Skeletal muscle satellite cell (primary cell): ENCODE results near the gene RNU6-9.
"Not testable (repeated sequence)": the region's sequence is repeated elsewhere in the genome, so short reads cannot be mapped to it uniquely, and the experiment has no call there.

Source experiments
- H3K27me3 ChIP-seq: 2 replicates; pipeline ENCODE4 v1.7.0; 2013; ENCODE audit warnings: low read length; ENCODE audit not compliant: control insufficient read depth, insufficient read depth
- H3K36me3 ChIP-seq: 2 replicates; pipeline ENCODE4 v1.7.0; 2013; ENCODE audit warnings: mild to moderate bottlenecking, control low read depth, low read length; ENCODE audit not compliant: insufficient read depth
- H3K4me1 ChIP-seq: 2 replicates; pipeline ENCODE4 v1.7.0; 2013; ENCODE audit warnings: low read length; ENCODE audit not compliant: control insufficient read depth, insufficient read depth
- H3K4me2 ChIP-seq: 2 replicates; pipeline ENCODE4 v1.7.0; 2013; ENCODE audit warnings: mild to moderate bottlenecking, low read length
- H3K4me3 ChIP-seq: 2 replicates; pipeline ENCODE4 v1.7.0; 2013; ENCODE audit warnings: low read length
- H3K9ac ChIP-seq: 2 replicates; pipeline ENCODE4 v1.7.0; 2013; ENCODE audit warnings: mild to moderate bottlenecking, low read depth, low read length, moderate library complexity
- H3K9me3 ChIP-seq: replicated peaks from 2 replicates; pipeline ENCODE4 v1.7.0; 2013; ENCODE audit warnings: mild to moderate bottlenecking, control low read depth, low read length

The RNU6-9 gene

GRCh38 chr19:853014-853585 lies 40.2 kb upstream of the RNU6-9 start:
- no peak overlapping the region for H3K4me3 ChIP-seq
- H3K9ac ChIP-seq = no peak overlapping the region
- peaks cover 8% of the 10 kb centered on the region for H3K4me1 ChIP-seq
- H3K27me3 ChIP-seq = peaks cover 11% of the 10 kb centered on the region
- H3K36me3 ChIP-seq = no peaks in the 10 kb centered on the region
- H3K9me3 ChIP-seq = no peaks in the 10 kb centered on the region
- no peak overlapping the region for H3K4me2 ChIP-seq

DNA sequence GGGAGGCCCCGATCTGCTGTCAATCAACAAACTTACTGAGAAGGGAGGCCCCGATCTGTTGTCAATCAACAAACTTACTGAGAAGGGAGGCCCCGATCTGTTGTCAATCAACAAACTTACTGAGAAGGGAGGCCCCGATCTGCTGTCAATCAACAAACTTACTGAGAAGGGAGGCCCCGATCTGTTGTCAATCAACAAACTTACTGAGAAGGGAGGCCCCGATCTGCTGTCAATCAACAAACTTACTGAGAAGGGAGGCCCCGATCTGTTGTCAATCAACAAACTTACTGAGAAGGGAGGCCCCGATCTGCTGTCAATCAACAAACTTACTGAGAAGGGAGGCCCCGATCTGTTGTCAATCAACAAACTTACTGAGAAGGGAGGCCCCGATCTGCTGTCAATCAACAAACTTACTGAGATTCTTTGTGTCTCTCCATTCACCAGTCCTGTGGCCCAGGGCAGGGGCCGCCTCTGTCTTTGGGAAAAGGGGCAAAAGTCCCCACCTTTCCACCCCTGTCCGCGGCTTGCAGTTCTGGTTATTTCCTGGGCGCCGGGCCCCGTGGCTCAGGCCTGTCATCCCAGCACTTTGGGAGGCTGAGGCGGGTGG lies 39.6 kb upstream of the RNU6-9 start:
- not testable (repeated sequence) for H3K27me3 ChIP-seq

GRCh38 chr19:854549-854948 lies 38.7 kb upstream of the RNU6-9 start:
- H3K4me2 ChIP-seq = no peak overlapping the region
- peaks cover 12% of the 10 kb centered on the region for H3K4me1 ChIP-seq
- peaks cover 6% of the 10 kb centered on the region for H3K27me3 ChIP-seq
- H3K9me3 ChIP-seq = no peaks in the 10 kb centered on the region
- H3K9ac ChIP-seq = no peak overlapping the region
- H3K36me3 ChIP-seq = no peaks in the 10 kb centered on the region
- no peak overlapping the region for H3K4me3 ChIP-seq

More for the DNA sequence above, 39.6 kb upstream of the RNU6-9 start:
- H3K9me3 ChIP-seq, H3K4me1 ChIP-seq, H3K36me3 ChIP-seq, H3K4me2 ChIP-seq, H3K4me3 ChIP-seq, H3K9ac ChIP-seq: not testable (repeated sequence)

- Histone ChIP-seq H3K9me3 (no peaks in the 10 kb centered on the region), H3K4me1 (peaks cover 14% of the 10 kb centered on the region), H3K4me2 (no peak overlapping the region), H3K4me3 (no peak overlapping the region), H3K27me3 (peaks cover 11% of the 10 kb centered on the region), H3K9ac (no peak overlapping the region), H3K36me3 (no peaks in the 10 kb centered on the region)
Observed at GRCh38 chr19:855142-855541, 38.1 kb upstream of the RNU6-9 start.

DNA sequence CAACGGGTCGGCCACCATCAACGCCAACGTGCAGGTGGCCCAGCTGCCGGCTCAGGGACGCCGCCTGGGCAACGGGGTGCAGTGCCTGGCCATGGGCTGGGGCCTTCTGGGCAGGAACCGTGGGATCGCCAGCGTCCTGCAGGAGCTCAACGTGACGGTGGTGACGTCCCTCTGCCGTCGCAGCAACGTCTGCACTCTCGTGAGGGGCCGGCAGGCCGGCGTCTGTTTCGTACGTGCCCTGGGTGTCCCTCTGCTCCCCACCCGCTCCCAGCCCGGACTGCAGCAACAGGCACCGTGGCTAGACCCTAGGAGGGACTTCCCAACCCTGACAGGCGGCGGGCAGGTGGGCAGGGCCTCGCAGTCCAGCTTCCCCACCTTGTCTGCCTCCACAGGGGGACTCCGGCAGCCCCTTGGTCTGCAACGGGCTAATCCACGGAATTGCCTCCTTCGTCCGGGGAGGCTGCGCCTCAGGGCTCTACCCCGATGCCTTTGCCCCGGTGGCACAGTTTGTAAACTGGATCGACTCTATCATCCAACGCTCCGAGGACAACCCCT lies 37.6 kb upstream of the RNU6-9 start:
- Histone ChIP-seq H3K9ac (no peak overlapping the region), H3K9me3 (no peaks in the 10 kb centered on the region), H3K4me1 (peaks cover 10% of the 10 kb centered on the region), H3K27me3 (peaks cover 13% of the 10 kb centered on the region), H3K4me2 (no peak overlapping the region), H3K4me3 (no peak overlapping the region), H3K36me3 (no peaks in the 10 kb centered on the region)

DNA sequence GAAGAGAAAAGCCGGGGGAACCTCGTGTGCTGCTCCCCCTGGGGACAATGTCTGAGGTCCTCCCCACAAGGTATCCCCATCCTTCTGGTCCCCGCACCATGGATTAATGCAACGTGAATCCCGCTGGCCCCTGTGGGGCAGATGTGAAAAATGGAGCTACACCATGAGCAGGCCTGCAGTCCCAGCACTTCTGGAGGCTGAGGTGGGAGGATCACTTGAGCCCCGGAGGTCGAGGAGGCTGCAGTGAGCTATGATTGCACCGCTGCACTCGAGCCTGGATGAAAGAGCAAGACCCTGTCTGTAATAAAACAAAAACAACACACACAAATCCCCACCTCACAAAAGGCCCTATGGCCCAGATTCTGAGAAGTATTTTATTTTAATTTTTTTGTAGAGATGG lies 35.0 kb upstream of the RNU6-9 start:
- no peak overlapping the region for H3K4me3 ChIP-seq
- H3K4me1 ChIP-seq = peaks cover 6% of the 10 kb centered on the region

DNA sequence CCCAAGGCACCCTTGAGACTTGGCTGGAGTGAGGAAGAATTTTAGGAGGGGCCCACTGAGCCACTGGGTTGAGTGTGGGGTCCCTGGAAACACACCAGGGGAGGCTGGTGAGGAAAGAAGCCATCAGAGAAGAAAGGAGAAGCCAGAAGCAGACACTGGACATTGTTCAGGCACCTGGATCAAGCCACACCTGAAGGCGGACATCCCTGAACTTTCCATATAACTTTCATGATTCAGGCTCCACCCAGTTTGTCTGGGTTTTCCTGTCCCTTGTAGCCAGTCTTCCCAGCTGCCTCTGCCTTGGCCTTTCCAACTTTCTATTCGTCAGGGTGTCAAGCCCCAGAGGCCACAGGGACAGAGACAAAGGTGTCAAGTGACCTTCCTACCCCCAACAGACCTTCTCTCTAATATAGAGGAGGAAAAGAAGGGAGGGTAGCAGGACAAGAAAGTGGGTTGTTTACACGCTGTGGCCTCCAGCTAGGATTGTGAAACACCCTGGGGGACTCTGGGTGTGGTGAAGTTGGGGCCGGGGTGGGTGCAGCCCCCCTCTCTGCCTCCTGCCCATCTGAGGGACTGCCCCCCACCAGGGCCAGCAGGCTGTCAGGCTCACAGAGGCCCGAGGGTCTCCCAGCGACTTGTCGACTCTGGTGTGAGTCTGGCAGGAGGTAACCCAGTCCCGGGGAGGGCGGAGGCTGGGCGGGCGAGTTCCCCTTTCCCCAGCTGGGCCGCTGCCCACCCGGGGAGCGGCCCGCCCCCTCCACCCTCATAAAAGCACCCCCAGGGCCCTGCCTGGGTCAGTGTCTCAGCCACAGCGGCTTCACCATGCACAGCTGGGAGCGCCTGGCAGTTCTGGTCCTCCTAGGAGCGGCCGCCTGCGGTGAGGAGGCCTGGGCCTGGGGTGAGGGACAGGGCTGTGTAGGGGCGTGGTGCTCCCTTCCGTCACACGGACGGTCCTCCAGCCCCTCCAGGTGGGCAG lies 34.1 kb upstream of the RNU6-9 start, which contains the start of gene CFD:
TSS of gene CFD (plus strand) at position 797 of the 976 bp plus-strand sequence. CDS start at position 823, 26 bp downstream.
- Histone ChIP-seq H3K4me1 (peaks cover 6% of the 10 kb centered on the region), H3K9ac (no peak within 1 kb of the TSS), H3K4me2 (peak within 1 kb of the TSS; percentile 76), H3K9me3 (no peaks in the 10 kb centered on the region), H3K4me3 (peak within 1 kb of the TSS; percentile 55), H3K36me3 (no peaks in the 10 kb centered on the region), H3K27me3 (peaks cover 9% of the 10 kb centered on the region)

More for the DNA sequence above, 35.0 kb upstream of the RNU6-9 start:
- H3K9me3 ChIP-seq = no peaks in the 10 kb centered on the region
- no peak overlapping the region for H3K9ac ChIP-seq
- peaks cover 9% of the 10 kb centered on the region for H3K27me3 ChIP-seq
- H3K4me2 ChIP-seq = no peak overlapping the region
- H3K36me3 ChIP-seq = no peaks in the 10 kb centered on the region

- Histone ChIP-seq H3K9me3 (no peaks in the 10 kb centered on the region), H3K4me3 (no peak overlapping the region), H3K27me3 (peaks cover 9% of the 10 kb centered on the region), H3K4me1 (peaks cover 6% of the 10 kb centered on the region), H3K9ac (no peak overlapping the region), H3K4me2 (no peak overlapping the region), H3K36me3 (no peaks in the 10 kb centered on the region)
Observed at GRCh38 chr19:861141-861755, 32.0 kb upstream of the RNU6-9 start.

DNA sequence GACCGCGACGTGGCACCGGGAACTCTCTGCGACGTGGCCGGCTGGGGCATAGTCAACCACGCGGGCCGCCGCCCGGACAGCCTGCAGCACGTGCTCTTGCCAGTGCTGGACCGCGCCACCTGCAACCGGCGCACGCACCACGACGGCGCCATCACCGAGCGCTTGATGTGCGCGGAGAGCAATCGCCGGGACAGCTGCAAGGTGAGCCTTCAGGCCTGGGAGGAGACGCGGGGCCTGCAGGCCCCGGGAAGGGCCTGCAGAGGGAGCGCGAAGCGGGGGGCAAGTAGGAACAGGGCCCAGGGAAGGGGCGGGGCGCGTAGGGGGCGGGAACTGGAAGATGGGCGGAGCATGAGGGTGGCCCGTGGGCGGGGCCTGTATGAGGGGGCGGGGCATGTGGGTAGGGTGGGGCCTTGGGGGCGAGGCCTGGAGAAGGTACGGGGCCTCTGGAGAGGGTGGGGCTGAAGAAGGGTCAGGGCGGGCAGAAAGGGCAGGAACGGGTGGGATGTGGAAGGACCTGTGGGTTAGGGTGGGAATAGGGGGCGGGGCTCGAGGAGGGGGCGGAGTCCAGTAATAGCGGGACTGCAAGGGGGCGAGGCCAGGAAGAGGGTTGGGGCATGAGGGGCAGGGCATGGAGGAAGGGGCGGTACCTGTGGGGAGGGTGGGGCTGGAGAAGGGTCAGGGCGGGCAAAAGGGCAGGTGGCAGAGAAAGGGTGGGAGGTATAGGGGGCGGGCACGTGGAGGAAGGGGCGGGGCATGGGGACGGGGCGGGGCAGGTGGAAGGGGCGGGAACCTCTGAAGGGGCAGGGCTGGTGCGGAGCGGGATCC lies 31.3 kb upstream of the RNU6-9 start:
- Histone ChIP-seq H3K27me3 (peaks cover 9% of the 10 kb centered on the region), H3K4me2 (no peak overlapping the region), H3K4me3 (no peak overlapping the region), H3K9me3 (no peaks in the 10 kb centered on the region), H3K36me3 (no peaks in the 10 kb centered on the region), H3K4me1 (peaks cover 6% of the 10 kb centered on the region), H3K9ac (no peak overlapping the region)

DNA sequence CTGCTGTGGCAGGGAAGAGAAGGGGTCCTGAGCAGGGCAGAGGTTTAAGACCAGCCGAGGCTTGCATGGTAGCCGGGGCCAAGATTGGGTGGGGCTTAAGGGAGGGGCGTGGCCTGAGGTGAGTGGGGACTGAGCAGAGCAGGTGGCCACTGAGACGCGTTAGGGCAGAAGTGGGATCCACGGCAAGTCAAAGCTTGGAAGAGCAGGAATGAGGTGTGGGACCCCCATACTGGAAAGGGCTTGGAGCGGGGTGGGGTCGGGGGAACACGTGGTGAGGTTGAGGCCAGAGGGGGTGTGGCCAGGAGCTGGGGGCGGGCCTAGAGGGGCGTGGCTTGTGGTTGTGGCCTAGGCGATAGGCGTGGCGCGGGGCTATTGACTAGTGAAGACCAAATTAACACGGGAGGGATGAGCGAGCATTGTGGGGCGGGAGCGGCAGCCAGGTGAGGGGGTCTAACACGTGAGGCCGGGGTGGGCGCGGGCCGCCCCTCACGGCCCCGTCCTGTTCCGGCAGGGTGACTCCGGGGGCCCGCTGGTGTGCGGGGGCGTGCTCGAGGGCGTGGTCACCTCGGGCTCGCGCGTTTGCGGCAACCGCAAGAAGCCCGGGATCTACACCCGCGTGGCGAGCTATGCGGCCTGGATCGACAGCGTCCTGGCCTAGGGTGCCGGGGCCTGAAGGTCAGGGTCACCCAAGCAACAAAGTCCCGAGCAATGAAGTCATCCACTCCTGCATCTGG lies 30.5 kb upstream of the RNU6-9 start:
- Histone ChIP-seq H3K27me3 (peaks cover 9% of the 10 kb centered on the region), H3K9ac (no peak overlapping the region), H3K36me3 (peaks cover 5% of the 10 kb centered on the region), H3K4me3 (no peak overlapping the region), H3K4me1 (peaks cover 6% of the 10 kb centered on the region), H3K4me2 (no peak overlapping the region), H3K9me3 (no peaks in the 10 kb centered on the region)
